Measurements from ENCODE around the gene ZDHHC8. TPM values are rescaled to one million over a fixed set of nuclear protein-coding genes. Genes with fewer than 3 reads are reported as not detected.

Gene ZDHHC8
- total and polyA plus RNA-seq, 2 donors (not counting 3 experiments of a cell fraction or from before 2014, with no cell fraction given), result 49.8 to 131 TPM

DNA sequence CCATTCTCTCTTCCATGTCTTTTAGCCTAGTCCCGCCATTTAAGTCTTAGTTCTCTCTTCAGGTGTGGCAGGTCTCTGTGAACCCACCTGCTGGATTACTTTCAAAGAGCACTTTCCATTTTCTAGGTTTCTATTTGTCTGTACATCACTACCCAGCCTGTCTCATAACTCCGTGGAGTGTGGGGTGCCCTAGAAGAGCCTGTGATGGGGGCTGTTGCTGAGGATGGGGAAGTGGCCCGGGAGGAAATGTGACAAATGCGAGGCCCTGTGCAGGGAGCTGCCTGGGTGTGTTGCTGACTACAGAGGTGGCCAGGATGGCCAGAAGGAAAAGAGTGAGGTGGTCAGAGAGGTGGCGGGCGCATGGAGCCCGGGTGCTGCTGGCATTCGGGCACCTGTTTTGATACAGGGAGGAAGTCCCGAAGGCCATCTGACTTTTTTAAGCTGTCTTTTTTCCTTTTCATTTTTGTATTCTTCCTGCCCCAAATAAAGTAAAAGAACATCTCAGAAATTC is 40.8 kb upstream of the ZDHHC8 start:
- CTCF ChIA-PET, result no interaction called here
- peaks cover 51% of the 10 kb centered on the region for H3K79me2 ChIP-seq (ENCODE audit: control insufficient read depth, insufficient read depth, low read length)

More for the DNA sequence above, 40.8 kb upstream of the ZDHHC8 start:
- Histone ChIP-seq H3K9ac (replicated peaks; ENCODE audit: extremely low read depth, insufficient read depth, low read length) (no peak overlapping the region), H3K36me3 (ENCODE audit: control insufficient read depth in 2 of 2, extremely low read depth in 1 of 2, insufficient read depth in 2 of 2, low read length in 2 of 2) (peaks cover 59 to 87% of the 10 kb centered on the region in 2 experiments), H3K4me1 (ENCODE audit: control insufficient read depth, extremely low read depth, insufficient read depth, low read length) (no peaks in the 10 kb centered on the region), H3K9me3 (replicated peaks; ENCODE audit: control insufficient read depth, insufficient read depth, low read length) (no peaks in the 10 kb centered on the region), H3K9me1 (replicated peaks; ENCODE audit: control insufficient read depth, extremely low read depth, insufficient read depth, low read length) (no peaks in the 10 kb centered on the region), H2AFZ (ENCODE audit: low read depth, low read length) (no peak overlapping the region), H3K27ac (ENCODE audit: insufficient read depth, low read depth, low read length) (no peak overlapping the region), H3K27me3 (ENCODE audit: control insufficient read depth in 2 of 2, insufficient read depth in 2 of 2, low read length in 2 of 2) (no peaks in the 10 kb centered on the region), H4K20me1 (replicated peaks; ENCODE audit: control insufficient read depth, extremely low read depth, insufficient read depth, low read length) (no peaks in the 10 kb centered on the region), H3K4me3 (replicated peaks in 1 of 3; ENCODE audit: insufficient read depth in 1 of 3, low read depth in 1 of 3, low read length in 3 of 3) (no peak overlapping the region), H3K4me2 (ENCODE audit: insufficient read depth, low read length) (no peak overlapping the region)
- intact Hi-C loops (cut with micrococcal nuclease) (no loop called here), dilution Hi-C loops (cut with MboI; ENCODE audit: extremely low pct_ligation_motif_present, low sequenced_read_pairs) (no loop called here)
- no TSS peak for BruUV-seq (replicated peaks)
- FAIRE-seq (no peak), DNase-seq (ENCODE audit: low read depth, low spot score) (no peak)
- POLR2A ChIA-PET, result no interaction called here
- no peak for TF ChIP-seq MYC (IDR thresholded peaks at IDR 0.05; ENCODE audit: low read depth, low read length)
- TF ChIP-seq, protein P1, sequence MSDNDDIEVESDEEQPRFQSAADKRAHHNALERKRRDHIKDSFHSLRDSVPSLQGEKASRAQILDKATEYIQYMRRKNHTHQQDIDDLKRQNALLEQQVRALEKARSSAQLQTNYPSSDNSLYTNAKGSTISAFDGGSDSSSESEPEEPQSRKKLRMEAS (IDR thresholded peaks at IDR 0.05; ENCODE audit: insufficient read depth, insufficient read length), result no peak
- TF ChIP-seq GATA2 (IDR thresholded peaks at IDR 0.05; ENCODE audit: insufficient read depth, insufficient read length, low read depth, low read length), result no peak
- TF ChIP-seq JUN (IDR thresholded peaks at IDR 0.05; ENCODE audit: borderline replicate concordance, insufficient read depth, insufficient read length, low read depth), result no peak
- no peak for TF ChIP-seq EZH2 (IDR thresholded peaks at IDR 0.05; ENCODE audit: borderline replicate concordance, low read depth, low read length, severe bottlenecking)
- TF ChIP-seq, protein P2, sequence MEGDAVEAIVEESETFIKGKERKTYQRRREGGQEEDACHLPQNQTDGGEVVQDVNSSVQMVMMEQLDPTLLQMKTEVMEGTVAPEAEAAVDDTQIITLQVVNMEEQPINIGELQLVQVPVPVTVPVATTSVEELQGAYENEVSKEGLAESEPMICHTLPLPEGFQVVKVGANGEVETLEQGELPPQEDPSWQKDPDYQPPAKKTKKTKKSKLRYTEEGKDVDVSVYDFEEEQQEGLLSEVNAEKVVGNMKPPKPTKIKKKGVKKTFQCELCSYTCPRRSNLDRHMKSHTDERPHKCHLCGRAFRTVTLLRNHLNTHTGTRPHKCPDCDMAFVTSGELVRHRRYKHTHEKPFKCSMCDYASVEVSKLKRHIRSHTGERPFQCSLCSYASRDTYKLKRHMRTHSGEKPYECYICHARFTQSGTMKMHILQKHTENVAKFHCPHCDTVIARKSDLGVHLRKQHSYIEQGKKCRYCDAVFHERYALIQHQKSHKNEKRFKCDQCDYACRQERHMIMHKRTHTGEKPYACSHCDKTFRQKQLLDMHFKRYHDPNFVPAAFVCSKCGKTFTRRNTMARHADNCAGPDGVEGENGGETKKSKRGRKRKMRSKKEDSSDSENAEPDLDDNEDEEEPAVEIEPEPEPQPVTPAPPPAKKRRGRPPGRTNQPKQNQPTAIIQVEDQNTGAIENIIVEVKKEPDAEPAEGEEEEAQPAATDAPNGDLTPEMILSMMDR (IDR thresholded peaks at IDR 0.05; ENCODE audit: extremely low read depth in 1 of 2, insufficient read depth in 1 of 2, low read depth in 1 of 2, low read length in 2 of 2), result no peak
- no peak for TF ChIP-seq POLR2A (IDR thresholded peaks at IDR 0.05; ENCODE audit: low read depth, low read length)
- no peak for TF ChIP-seq FOS (IDR thresholded peaks at IDR 0.05; ENCODE audit: borderline replicate concordance, insufficient read depth, low read length)
- TF ChIP-seq POLR2AphosphoS5 (IDR thresholded peaks at IDR 0.05; ENCODE audit: insufficient read depth, low read depth, low read length), result no peak
